GM23338 (cell line): ENCODE data around the gene MT1B. TPM values are rescaled to one million over a fixed set of nuclear protein-coding genes. Genes with fewer than 3 reads are reported as not detected.

Experiments used
- ATAC-seq: fragments of 200-7000 bp; cut with Tn5 transposase; 3 replicates; pipeline ENCODE4 v1.9.1; 2020
- DNase-seq: peaks from one replicate; pipeline ENCODE4 v3.0.0-alpha.2; 2015; ENCODE audit warnings: low spot score
- H2AFZ ChIP-seq: fragments of 200-600 bp; sonication (generic); 2 replicates; pipeline ENCODE4 v1.8.0; 2016; ENCODE audit warnings: antibody characterized with exemption, mild to moderate bottlenecking, moderate library complexity
- H3F3A ChIP-seq: fragments of 200-600 bp; sonication (generic); replicated peaks from 2 replicates; pipeline ENCODE4 v1.8.0; 2017; ENCODE audit warnings: antibody characterized with exemption, mixed run types, low read depth
- H3K27ac ChIP-seq: fragments of 200-600 bp; sonication (generic); 2 replicates; pipeline ENCODE4 v1.6.1; 2016; ENCODE audit warnings: low read depth
- H3K27me3 ChIP-seq: fragments of 200-600 bp; sonication (generic); 2 replicates; pipeline ENCODE4 v1.8.0; 2016; ENCODE audit warnings: mild to moderate bottlenecking, mixed run types, moderate library complexity; ENCODE audit not compliant: insufficient read depth
- H3K36me3 ChIP-seq: fragments of 200-600 bp; sonication (generic); 2 replicates; pipeline ENCODE4 v1.8.0; 2016; ENCODE audit warnings: mild to moderate bottlenecking; ENCODE audit not compliant: insufficient read depth
- H3K4me1 ChIP-seq: fragments of 200-600 bp; sonication (generic); 2 replicates; pipeline ENCODE4 v1.8.0; 2016; ENCODE audit warnings: mild to moderate bottlenecking, moderate library complexity; ENCODE audit not compliant: insufficient read depth
- H3K4me2 ChIP-seq: fragments of 200-600 bp; sonication (generic); 2 replicates; pipeline ENCODE4 v1.7.1; 2017; ENCODE audit warnings: mixed run types
- H3K4me3 ChIP-seq: fragments of 200-600 bp; sonication (generic); 2 replicates; pipeline ENCODE4 v1.6.1; 2016; ENCODE audit warnings: mixed run types
- H3K79me2 ChIP-seq: fragments of 200-600 bp; sonication (generic); replicated peaks from 2 replicates; pipeline ENCODE4 v1.8.0; 2017; ENCODE audit warnings: mild to moderate bottlenecking; ENCODE audit not compliant: insufficient read depth
- H3K9me2 ChIP-seq: fragments of 200-600 bp; sonication (generic); 2 replicates; pipeline ENCODE4 v1.8.0; 2017; ENCODE audit not compliant: insufficient read depth
- H4K20me1 ChIP-seq: fragments of 200-600 bp; sonication (generic); replicated peaks from 2 replicates; pipeline ENCODE4 v1.8.0; 2017; ENCODE audit warnings: mild to moderate bottlenecking; ENCODE audit not compliant: insufficient read depth
- H3K27ac Mint-ChIP-seq: 2 replicates; pipeline ENCODE4 v1.8.0; 2020; ENCODE audit warnings: inconsistent platforms, mild to moderate bottlenecking, moderate library complexity, mixed read lengths
- H3K27me3 Mint-ChIP-seq: 3 replicates; pipeline ENCODE4 v1.8.0; 2022; ENCODE audit warnings: low read depth, mild to moderate bottlenecking, moderate library complexity, mixed read lengths, inconsistent platforms; ENCODE audit not compliant: insufficient read depth, poor library complexity
- H3K36me3 Mint-ChIP-seq: 3 replicates; pipeline ENCODE4 v1.8.0; 2021; ENCODE audit warnings: low read depth, mild to moderate bottlenecking, inconsistent platforms, moderate library complexity, mixed read lengths
- H3K4me1 Mint-ChIP-seq: 3 replicates; pipeline ENCODE4 v1.8.0; 2020; ENCODE audit warnings: mild to moderate bottlenecking, inconsistent platforms, mixed read lengths
- H3K4me3 Mint-ChIP-seq: 3 replicates; pipeline ENCODE4 v1.8.0; 2021; ENCODE audit warnings: moderate library complexity, mild to moderate bottlenecking, inconsistent platforms, mixed read lengths
- H3K9me3 Mint-ChIP-seq: 3 replicates; pipeline ENCODE4 v1.8.0; 2020; ENCODE audit warnings: moderate library complexity, mild to moderate bottlenecking, inconsistent platforms, mixed read lengths
- CREB1 ChIP-seq: fragments of 250-450 bp; sonication (Bioruptor Pico); IDR thresholded peaks from 2 replicates; pipeline ENCODE4 v1.5.0; 2020; ENCODE audit warnings: low read depth, mild to moderate bottlenecking, moderate library complexity
- ETS1 ChIP-seq: IDR thresholded peaks from 2 replicates; pipeline ENCODE4 v1.6.1; 2016; ENCODE audit warnings: antibody characterized with exemption
- EZH2 ChIP-seq: fragments of 200-600 bp; sonication (generic); IDR thresholded peaks from one replicate; pipeline ENCODE4 v1.8.0; 2017; ENCODE audit warnings: antibody characterized with exemption, mild to moderate bottlenecking, low read depth; ENCODE audit not compliant: unreplicated experiment
- EZH2phosphoT487 ChIP-seq: fragments of 200-600 bp; sonication (generic); IDR thresholded peaks from one replicate; pipeline ENCODE4 v1.8.1; 2018; ENCODE audit warnings: antibody characterized with exemption; ENCODE audit not compliant: unreplicated experiment
- JUNB ChIP-seq: IDR thresholded peaks from one replicate; pipeline ENCODE4 v1.6.1; 2016; ENCODE audit warnings: antibody characterized with exemption; ENCODE audit not compliant: unreplicated experiment
- NANOG ChIP-seq: IDR thresholded peaks from 2 replicates; pipeline ENCODE4 v1.6.1; 2016; ENCODE audit warnings: antibody characterized with exemption, borderline replicate concordance
- POLR2AphosphoS5 ChIP-seq: IDR thresholded peaks from 2 replicates; pipeline ENCODE4 v1.6.1; 2016; ENCODE audit warnings: antibody characterized with exemption, low read depth
- REST ChIP-seq: IDR thresholded peaks from one replicate; pipeline ENCODE4 v1.6.1; 2018; ENCODE audit warnings: antibody characterized with exemption; ENCODE audit not compliant: unreplicated experiment
- STAT1 ChIP-seq: IDR thresholded peaks from one replicate; pipeline ENCODE4 v1.6.1; 2016; ENCODE audit warnings: antibody characterized with exemption; ENCODE audit not compliant: unreplicated experiment
- ZNF114 ChIP-seq: fragments of 250-450 bp; sonication (Bioruptor Pico); IDR thresholded peaks from 2 replicates; pipeline ENCODE4 v1.5.0; 2020; ENCODE audit warnings: mild to moderate bottlenecking, moderate library complexity
- ZNF331 ChIP-seq: fragments of 250-450 bp; sonication (Bioruptor Pico); IDR thresholded peaks from 2 replicates; pipeline ENCODE4 v1.5.0; 2020; ENCODE audit warnings: low read depth, mild to moderate bottlenecking, moderate library complexity
- polyA plus RNA-seq: library from polyadenylated mRNA; unstranded; fragments of >200 nt; fragmentation: Nextera tagmentation; extraction: Ambion mirVana; gene quantifications from 2 replicates; pipeline ENCODE4 v1.2.1, GENCODE V29; 2016
- total RNA-seq: library from RNA; depleted of rRNA; stranded (reverse); fragments of >200 nt; shearing (Covaris generic); gene quantifications from 2 replicates; pipeline ENCODE4 v1.2.3, GENCODE V29; 2014
- TF ChIP-seq, protein P1 (sequence below): fragments of 250-450 bp; sonication (Bioruptor Pico); IDR thresholded peaks from 2 replicates; pipeline ENCODE4 v1.5.0; 2020; ENCODE audit warnings: mild to moderate bottlenecking, moderate library complexity
- TF ChIP-seq, protein P2 (sequence below), 2 experiments: fragments of 200-600 bp in 1 of 2; sonication (generic) in 1 of 2; conservative IDR thresholded peaks; 2 replicates each; pipeline versions ENCODE4 v1.5.1 to v1.6.1; 2016 to 2017; ENCODE audit warnings: antibody characterized with exemption in 2 of 2, low read depth in 2 of 2, mild to moderate bottlenecking in 2 of 2, moderate library complexity in 1 of 2

MT1B gene
- total and polyA plus RNA-seq, 2 experiments from 2014 or later: not detected

- H3F3A ChIP-seq: peaks cover 7% of the 10 kb centered on the region; the same call in 1 of the 2 replicates
- peak overlapping the region; percentile 86 for H3K4me3 ChIP-seq
- H3K36me3 Mint-ChIP-seq: peaks cover 42% of the 10 kb centered on the region
- H3K27me3 ChIP-seq: peaks cover 24% of the 10 kb centered on the region
- peaks cover 26% of the 10 kb centered on the region for H3K27me3 Mint-ChIP-seq
- H3K4me3 Mint-ChIP-seq: peak overlapping the region; percentile 93
- ATAC-seq: peak; percentile 4; the same call in 1 of the 3 replicates
- no peaks in the 10 kb centered on the region for H3K36me3 ChIP-seq
- peaks cover 24% of the 10 kb centered on the region for H3K4me1 Mint-ChIP-seq
- peaks cover 14% of the 10 kb centered on the region for H3K79me2 ChIP-seq
- no peak overlapping the region for H3K27ac Mint-ChIP-seq
- H2AFZ ChIP-seq: no peak overlapping the region
- peaks cover 11% of the 10 kb centered on the region; the same call in 2 of the 3 replicates for H3K9me3 Mint-ChIP-seq
- DNase-seq: peak; percentile 33
- H4K20me1 ChIP-seq: no peaks in the 10 kb centered on the region
- H3K27ac ChIP-seq: no peak overlapping the region
- H3K4me1 ChIP-seq: peaks cover 27% of the 10 kb centered on the region
- TF ChIP-seq NANOG (no peak), STAT1 (no peak), CREB1 (no peak), EZH2phosphoT487 (no peak), ETS1 (no peak), REST (no peak), ZNF114 (no peak), EZH2 (no peak), POLR2AphosphoS5 (no peak), JUNB (no peak), ZNF331 (CRISPR knock-in tag) (no peak)
- TF ChIP-seq, protein P1, sequence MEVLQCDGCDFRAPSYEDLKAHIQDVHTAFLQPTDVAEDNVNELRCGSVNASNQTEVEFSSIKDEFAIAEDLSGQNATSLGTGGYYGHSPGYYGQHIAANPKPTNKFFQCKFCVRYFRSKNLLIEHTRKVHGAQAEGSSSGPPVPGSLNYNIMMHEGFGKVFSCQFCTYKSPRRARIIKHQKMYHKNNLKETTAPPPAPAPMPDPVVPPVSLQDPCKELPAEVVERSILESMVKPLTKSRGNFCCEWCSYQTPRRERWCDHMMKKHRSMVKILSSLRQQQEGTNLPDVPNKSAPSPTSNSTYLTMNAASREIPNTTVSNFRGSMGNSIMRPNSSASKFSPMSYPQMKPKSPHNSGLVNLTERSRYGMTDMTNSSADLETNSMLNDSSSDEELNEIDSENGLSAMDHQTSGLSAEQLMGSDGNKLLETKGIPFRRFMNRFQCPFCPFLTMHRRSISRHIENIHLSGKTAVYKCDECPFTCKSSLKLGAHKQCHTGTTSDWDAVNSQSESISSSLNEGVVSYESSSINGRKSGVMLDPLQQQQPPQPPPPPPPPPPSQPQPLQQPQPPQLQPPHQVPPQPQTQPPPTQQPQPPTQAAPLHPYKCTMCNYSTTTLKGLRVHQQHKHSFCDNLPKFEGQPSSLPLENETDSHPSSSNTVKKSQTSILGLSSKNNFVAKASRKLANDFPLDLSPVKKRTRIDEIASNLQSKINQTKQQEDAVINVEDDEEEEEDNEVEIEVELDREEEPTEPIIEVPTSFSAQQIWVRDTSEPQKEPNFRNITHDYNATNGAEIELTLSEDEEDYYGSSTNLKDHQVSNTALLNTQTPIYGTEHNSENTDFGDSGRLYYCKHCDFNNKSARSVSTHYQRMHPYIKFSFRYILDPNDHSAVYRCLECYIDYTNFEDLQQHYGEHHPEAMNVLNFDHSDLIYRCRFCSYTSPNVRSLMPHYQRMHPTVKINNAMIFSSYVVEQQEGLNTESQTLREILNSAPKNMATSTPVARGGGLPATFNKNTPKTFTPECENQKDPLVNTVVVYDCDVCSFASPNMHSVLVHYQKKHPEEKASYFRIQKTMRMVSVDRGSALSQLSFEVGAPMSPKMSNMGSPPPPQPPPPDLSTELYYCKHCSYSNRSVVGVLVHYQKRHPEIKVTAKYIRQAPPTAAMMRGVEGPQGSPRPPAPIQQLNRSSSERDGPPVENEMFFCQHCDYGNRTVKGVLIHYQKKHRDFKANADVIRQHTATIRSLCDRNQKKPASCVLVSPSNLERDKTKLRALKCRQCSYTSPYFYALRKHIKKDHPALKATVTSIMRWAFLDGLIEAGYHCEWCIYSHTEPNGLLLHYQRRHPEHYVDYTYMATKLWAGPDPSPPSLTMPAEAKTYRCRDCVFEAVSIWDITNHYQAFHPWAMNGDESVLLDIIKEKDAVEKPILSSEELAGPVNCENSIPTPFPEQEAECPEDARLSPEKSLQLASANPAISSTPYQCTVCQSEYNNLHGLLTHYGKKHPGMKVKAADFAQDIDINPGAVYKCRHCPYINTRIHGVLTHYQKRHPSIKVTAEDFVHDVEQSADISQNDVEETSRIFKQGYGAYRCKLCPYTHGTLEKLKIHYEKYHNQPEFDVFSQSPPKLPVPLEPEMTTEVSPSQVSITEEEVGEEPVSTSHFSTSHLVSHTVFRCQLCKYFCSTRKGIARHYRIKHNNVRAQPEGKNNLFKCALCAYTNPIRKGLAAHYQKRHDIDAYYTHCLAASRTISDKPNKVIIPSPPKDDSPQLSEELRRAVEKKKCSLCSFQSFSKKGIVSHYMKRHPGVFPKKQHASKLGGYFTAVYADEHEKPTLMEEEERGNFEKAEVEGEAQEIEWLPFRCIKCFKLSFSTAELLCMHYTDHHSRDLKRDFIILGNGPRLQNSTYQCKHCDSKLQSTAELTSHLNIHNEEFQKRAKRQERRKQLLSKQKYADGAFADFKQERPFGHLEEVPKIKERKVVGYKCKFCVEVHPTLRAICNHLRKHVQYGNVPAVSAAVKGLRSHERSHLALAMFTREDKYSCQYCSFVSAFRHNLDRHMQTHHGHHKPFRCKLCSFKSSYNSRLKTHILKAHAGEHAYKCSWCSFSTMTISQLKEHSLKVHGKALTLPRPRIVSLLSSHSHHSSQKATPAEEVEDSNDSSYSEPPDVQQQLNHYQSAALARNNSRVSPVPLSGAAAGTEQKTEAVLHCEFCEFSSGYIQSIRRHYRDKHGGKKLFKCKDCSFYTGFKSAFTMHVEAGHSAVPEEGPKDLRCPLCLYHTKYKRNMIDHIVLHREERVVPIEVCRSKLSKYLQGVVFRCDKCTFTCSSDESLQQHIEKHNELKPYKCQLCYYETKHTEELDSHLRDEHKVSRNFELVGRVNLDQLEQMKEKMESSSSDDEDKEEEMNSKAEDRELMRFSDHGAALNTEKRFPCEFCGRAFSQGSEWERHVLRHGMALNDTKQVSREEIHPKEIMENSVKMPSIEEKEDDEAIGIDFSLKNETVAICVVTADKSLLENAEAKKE (CRISPR knock-in tag): no peak
- TF ChIP-seq, protein P2, sequence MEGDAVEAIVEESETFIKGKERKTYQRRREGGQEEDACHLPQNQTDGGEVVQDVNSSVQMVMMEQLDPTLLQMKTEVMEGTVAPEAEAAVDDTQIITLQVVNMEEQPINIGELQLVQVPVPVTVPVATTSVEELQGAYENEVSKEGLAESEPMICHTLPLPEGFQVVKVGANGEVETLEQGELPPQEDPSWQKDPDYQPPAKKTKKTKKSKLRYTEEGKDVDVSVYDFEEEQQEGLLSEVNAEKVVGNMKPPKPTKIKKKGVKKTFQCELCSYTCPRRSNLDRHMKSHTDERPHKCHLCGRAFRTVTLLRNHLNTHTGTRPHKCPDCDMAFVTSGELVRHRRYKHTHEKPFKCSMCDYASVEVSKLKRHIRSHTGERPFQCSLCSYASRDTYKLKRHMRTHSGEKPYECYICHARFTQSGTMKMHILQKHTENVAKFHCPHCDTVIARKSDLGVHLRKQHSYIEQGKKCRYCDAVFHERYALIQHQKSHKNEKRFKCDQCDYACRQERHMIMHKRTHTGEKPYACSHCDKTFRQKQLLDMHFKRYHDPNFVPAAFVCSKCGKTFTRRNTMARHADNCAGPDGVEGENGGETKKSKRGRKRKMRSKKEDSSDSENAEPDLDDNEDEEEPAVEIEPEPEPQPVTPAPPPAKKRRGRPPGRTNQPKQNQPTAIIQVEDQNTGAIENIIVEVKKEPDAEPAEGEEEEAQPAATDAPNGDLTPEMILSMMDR (conservative IDR thresholded peaks at IDR 0.05; ENCODE audit: low read depth in 2 of 2): no peak
- no peaks in the 10 kb centered on the region for H3K9me2 ChIP-seq
- H3K4me2 ChIP-seq: peak overlapping the region; percentile 96
Observed at GRCh38 chr16:56683424-56684172, 31.9 kb downstream of the MT1B start.
